Stimulated activated CD8-positive, alpha-beta memory T cell treated with anti-CD3 and anti-CD28 coated beads, Interleukin-15, amount 100 ng/mL, for 1 hour (primary cell): Measurements from ENCODE around the gene ZCCHC9.

ENCODE experiments used
- DNase-seq: peaks from one replicate; pipeline ENCODE4 v3.0.0-alpha.2; 2020; ENCODE audit warnings: low read depth

The ZCCHC9 gene

DNA sequence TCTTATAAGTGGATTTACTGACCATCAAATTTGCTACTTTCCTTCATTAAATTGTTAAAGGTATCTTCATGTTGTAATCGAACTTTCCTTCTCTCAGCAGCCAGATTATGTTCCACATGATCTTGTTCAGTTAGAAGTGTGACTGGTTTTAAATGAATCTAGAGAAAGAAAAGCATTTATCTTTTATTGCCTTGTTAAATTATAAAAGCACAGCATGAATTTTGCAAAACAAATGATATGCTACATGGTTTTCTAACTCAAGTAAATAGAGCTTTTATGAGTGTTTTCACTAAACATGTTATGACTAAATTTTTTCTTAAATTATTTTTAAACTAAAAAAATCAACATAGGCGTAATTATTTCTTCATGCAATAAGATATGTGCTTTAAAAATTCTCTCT is 58.5 kb downstream of the ZCCHC9 start:
- DNase-seq = no peak

DNA sequence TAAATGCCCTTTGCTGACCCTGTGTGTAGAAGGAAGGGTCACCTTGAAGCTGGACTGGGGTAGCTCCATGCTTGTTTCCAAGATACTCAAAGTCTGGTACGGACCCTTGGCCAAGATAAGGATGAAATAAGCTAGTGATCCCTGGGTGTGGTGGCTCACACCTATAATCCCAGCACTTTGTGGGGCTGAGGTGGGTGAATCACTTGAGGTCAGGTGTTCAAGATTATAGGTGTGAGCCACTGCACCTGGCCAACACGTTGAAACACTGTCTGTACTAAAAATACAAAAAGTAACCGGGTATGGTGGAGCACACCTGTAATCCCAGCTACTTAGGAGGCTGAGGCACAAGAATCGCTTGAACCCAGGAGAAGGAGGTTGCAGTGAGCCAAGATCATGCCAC is 59.3 kb downstream of the ZCCHC9 start:
- DNase-seq = no peak

- no peak for DNase-seq
Measured at GRCh38 chr5:81361600-81361999, 60.2 kb downstream of the ZCCHC9 start.
